ENCODE results near the gene PWP1.

Gene PWP1

GRCh38 chr12:107735763-107736162 lies 50.2 kb downstream of the PWP1 start:
- DNase-seq (ENCODE audit: low spot score) = no peak

- no peak for DNase-seq (ENCODE audit: low spot score)
Measured at GRCh38 chr12:107736914-107737313, 51.3 kb downstream of the PWP1 start.

- no peak for DNase-seq (ENCODE audit: low spot score)
Measured at GRCh38 chr12:107748472-107748871, 62.9 kb downstream of the PWP1 start.

- DNase-seq (ENCODE audit: low spot score) = no peak
Measured at GRCh38 chr12:107749083-107749482, 63.5 kb downstream of the PWP1 start.

GRCh38 chr12:107759410-107759809 lies 73.8 kb downstream of the PWP1 start:
- peak; percentile 75 for DNase-seq (ENCODE audit: low spot score)

GRCh38 chr12:107760207-107760808 lies 74.7 kb downstream of the PWP1 start:
- no peak for DNase-seq (ENCODE audit: low spot score)

- peak; percentile 97 for DNase-seq (ENCODE audit: low spot score)
Measured at GRCh38 chr12:107760809-107761501, 75.4 kb downstream of the PWP1 start, which contains the start of gene PRDM4. Gene PRDM4, minus strand, starts transcription at chr12:107761137. Its CDS starts 622 bp downstream, at chr12:107760515.

GRCh38 chr12:107761502-107761904 lies 75.9 kb downstream of the PWP1 start:
- DNase-seq (ENCODE audit: low spot score) = no peak
